CD4-positive, CD25-positive, alpha-beta regulatory T cell (primary cell): Measurements from ENCODE around the gene ZNF148. TPM values are rescaled to one million over a fixed set of nuclear protein-coding genes. Genes with fewer than 3 reads are reported as not detected.
A peak's percentile ranks its signal among the peaks of the same experiment; 100 is the strongest.

ENCODE experiments used
- ATAC-seq, 2 donors: fragments of 150-1000 bp; cut with Tn5 transposase; one replicate each; pipeline ENCODE4 v1.10.0; 2021; ENCODE audit warnings: low read depth in 2 of 2, moderate number of reproducible peaks in 2 of 2, moderate library complexity in 1 of 2
- DNase-seq, 3 donors: peaks; one replicate each; pipeline versions ENCODE4 v3.0.0 to v3.0.0-alpha.2; 2012 to 2022; ENCODE audit warnings: mixed read lengths in 1 of 3
- H3K27ac ChIP-seq: one replicate; pipeline ENCODE4 v1.7.0; 2013; ENCODE audit warnings: mild to moderate bottlenecking, low read length; ENCODE audit not compliant: insufficient read depth, poor library complexity, severe bottlenecking
- H3K27me3 ChIP-seq: one replicate; pipeline ENCODE4 v1.7.0; 2013; ENCODE audit warnings: low read length; ENCODE audit not compliant: control insufficient read depth, insufficient read depth
- H3K36me3 ChIP-seq: one replicate; pipeline ENCODE4 v1.7.0; 2013; ENCODE audit warnings: mild to moderate bottlenecking, low read length, moderate library complexity; ENCODE audit not compliant: control insufficient read depth, insufficient read depth
- H3K4me1 ChIP-seq: 2 replicates; pipeline ENCODE4 v1.7.0; 2013; ENCODE audit warnings: mild to moderate bottlenecking, low read length; ENCODE audit not compliant: insufficient read depth, control insufficient read depth, poor library complexity, severe bottlenecking
- H3K4me3 ChIP-seq: one replicate; pipeline ENCODE4 v1.7.0; 2013; ENCODE audit warnings: low read depth, mild to moderate bottlenecking, low read length, moderate library complexity
- H3K9me3 ChIP-seq, 2 experiments: 1 replicate in 1 of 2; 2 replicates in 1 of 2; pipeline ENCODE4 v1.7.0; 2013; ENCODE audit warnings: low read length in 2 of 2, mild to moderate bottlenecking in 1 of 2, moderate library complexity in 1 of 2; ENCODE audit not compliant: control insufficient read depth in 2 of 2
- H3K27ac Mint-ChIP-seq, 3 donors: one replicate each; pipeline ENCODE4 v1.8.0; 2020 to 2022; ENCODE audit warnings: mild to moderate bottlenecking in 3 of 3, mixed read lengths in 3 of 3, moderate library complexity in 2 of 3
- H3K27me3 Mint-ChIP-seq: one replicate; pipeline ENCODE4 v1.8.0; 2022; ENCODE audit warnings: mild to moderate bottlenecking, mixed read lengths
- H3K36me3 Mint-ChIP-seq: one replicate; pipeline ENCODE4 v1.8.0; 2020; ENCODE audit warnings: mixed read lengths
- H3K4me1 Mint-ChIP-seq, 4 donors: one replicate each; pipeline ENCODE4 v1.8.0; 2020 to 2022; ENCODE audit warnings: mixed read lengths in 4 of 4, mild to moderate bottlenecking in 1 of 4
- H3K4me3 Mint-ChIP-seq, 4 donors: one replicate each; pipeline ENCODE4 v1.8.0; 2020 to 2022; ENCODE audit warnings: mild to moderate bottlenecking in 4 of 4, mixed read lengths in 4 of 4, moderate library complexity in 3 of 4
- H3K9me3 Mint-ChIP-seq, 7 donors: one replicate each; pipeline ENCODE4 v1.8.0; 2020 to 2022; ENCODE audit warnings: mixed read lengths in 7 of 7, mild to moderate bottlenecking in 3 of 7, moderate library complexity in 2 of 7
- polyA plus RNA-seq, 4 donors: library from polyadenylated mRNA; unstranded; fragments of 300-500 nt; fragmentation: Illumina TruSeq; gene quantifications; one replicate each; pipeline ENCODE4 v1.2.3, GENCODE V29; 2021
- total RNA-seq: library from RNA; stranded (reverse); gene quantifications from one replicate; pipeline ENCODE4 v1.2.3, GENCODE V29; 2022

The ZNF148 gene
- total and polyA plus RNA-seq, 5 donors from 2014 or later = 50.6 to 75.0 (median 63.8) TPM

DNA sequence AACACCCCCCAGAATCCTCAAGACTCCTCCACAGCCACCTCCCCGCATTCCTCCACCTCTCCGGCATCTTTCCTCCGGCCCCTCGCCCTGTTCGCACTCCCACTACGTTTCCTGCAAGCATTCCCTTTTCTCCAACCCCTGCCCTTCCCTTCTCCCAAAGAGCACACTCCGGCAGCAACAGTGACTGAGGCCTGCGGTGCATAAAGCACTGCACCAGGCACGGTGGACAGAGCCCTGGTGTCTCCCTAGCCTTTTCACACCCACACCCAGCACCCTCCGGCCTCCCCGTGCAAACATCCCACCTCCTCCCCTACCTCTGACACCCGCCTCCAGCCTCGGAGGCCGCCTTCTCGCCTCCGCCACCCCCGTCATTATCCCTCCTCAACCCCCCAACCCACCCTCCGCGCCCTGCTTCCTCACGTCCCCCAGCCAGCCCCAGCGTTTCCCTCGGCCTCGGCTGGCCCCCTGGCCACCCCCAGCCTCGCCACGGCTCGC, 577 bp downstream of the ZNF148 start:
- peaks cover 12% of the 10 kb centered on the region for H3K36me3 Mint-ChIP-seq

DNA sequence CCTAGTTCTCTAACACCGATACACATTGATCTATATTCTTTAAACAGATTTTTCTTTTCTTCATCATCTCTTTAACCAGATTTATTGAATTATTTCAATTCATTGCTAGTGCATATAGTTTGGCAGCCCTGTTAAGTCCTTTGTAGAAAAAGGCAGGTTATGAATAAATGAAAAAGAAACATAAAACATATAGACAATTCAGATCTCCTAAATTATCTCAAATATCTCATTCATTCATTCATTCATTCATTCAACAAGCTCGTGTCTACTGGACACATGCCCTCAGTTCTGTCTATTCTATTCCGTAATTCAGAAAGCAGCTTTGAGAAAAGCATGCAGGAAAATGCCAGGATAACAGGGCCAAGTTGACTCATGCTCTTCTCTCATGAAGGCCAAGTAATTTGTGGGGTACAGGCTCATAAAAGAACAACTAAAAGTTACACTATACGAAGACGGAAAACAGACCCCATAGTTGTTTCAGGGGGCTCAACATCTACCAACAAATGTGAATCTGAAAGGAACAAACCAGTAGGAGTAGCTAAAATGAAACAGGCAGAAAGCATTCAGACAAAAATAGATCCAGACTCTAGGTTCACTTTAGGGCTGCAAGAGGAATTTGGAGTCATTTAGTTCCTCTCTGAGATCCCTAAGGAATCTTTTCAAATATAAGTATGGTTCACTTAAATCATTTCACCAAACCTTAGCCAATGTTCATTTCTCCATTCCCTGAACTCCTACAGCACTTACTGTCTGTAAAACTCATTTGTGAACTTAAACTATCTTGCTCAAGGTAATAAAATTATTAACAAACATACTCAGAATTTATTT, 7.5 kb downstream of the ZNF148 start:
- H3K36me3 ChIP-seq = no peaks in the 10 kb centered on the region
- Mint-ChIP-seq H3K4me1 (peaks cover 34 to 85% (median 64%) of the 10 kb centered on the region in 4 donors), H3K36me3 (peaks cover 11% of the 10 kb centered on the region), H3K27ac (peak overlapping the region in 2 of 3 donors; percentile 9 to 28), H3K9me3 (peaks cover 0 to 1% (median 0%) of the 10 kb centered on the region in 7 donors), H3K27me3 (no peaks in the 10 kb centered on the region), H3K4me3 (peak overlapping the region in 2 of 4 donors; percentile 29 to 30)
- H3K4me3 ChIP-seq = no peak overlapping the region
- DNase-seq (no peak), ATAC-seq (no peak)
- H3K4me1 ChIP-seq = peaks cover 24% of the 10 kb centered on the region
- no peak overlapping the region for H3K27ac ChIP-seq
- no peaks in the 10 kb centered on the region for H3K27me3 ChIP-seq
- H3K9me3 ChIP-seq = no peaks in the 10 kb centered on the region

More for the DNA sequence above, 577 bp downstream of the ZNF148 start:
- peaks cover 25 to 60% (median 38%) of the 10 kb centered on the region in 4 donors for H3K4me1 Mint-ChIP-seq
- no peaks in the 10 kb centered on the region for H3K9me3 Mint-ChIP-seq
- Histone ChIP-seq H3K36me3 (no peaks in the 10 kb centered on the region), H3K9me3 (no peaks in the 10 kb centered on the region), H3K4me1 (peaks cover 35% of the 10 kb centered on the region), H3K27me3 (no peaks in the 10 kb centered on the region), H3K4me3 (peak overlapping the region; percentile 91), H3K27ac (peak overlapping the region; percentile 90)
- DNase-seq (peak in 1 of 3 donors; percentile 47), ATAC-seq (peak; percentile 6 to 7)
- H3K27me3 Mint-ChIP-seq = no peaks in the 10 kb centered on the region
- peak overlapping the region; percentile 94 to 98 (median 96) for H3K27ac Mint-ChIP-seq
- H3K4me3 Mint-ChIP-seq = peak overlapping the region; percentile 93 to 99 (median 96)

GRCh38 chr3:125366132-125366531, 9.0 kb downstream of the ZNF148 start:
- DNase-seq (no peak), ATAC-seq (no peak)
- H3K9me3 ChIP-seq = no peaks in the 10 kb centered on the region
- Mint-ChIP-seq H3K9me3 (peaks cover 0 to 1% (median 0%) of the 10 kb centered on the region in 7 donors), H3K4me1 (peaks cover 30 to 85% (median 68%) of the 10 kb centered on the region in 4 donors), H3K27me3 (no peaks in the 10 kb centered on the region), H3K4me3 (no peak overlapping the region), H3K36me3 (peaks cover 7% of the 10 kb centered on the region), H3K27ac (peak overlapping the region in 2 of 3 donors; percentile 16 to 45)
- H3K27me3 ChIP-seq = no peaks in the 10 kb centered on the region
- no peak overlapping the region for H3K27ac ChIP-seq
- no peaks in the 10 kb centered on the region for H3K36me3 ChIP-seq
- H3K4me3 ChIP-seq = no peak overlapping the region
- H3K4me1 ChIP-seq = peaks cover 17% of the 10 kb centered on the region

GRCh38 chr3:125359700-125360099, 15.4 kb downstream of the ZNF148 start:
- Mint-ChIP-seq H3K9me3 (peaks cover 0 to 1% (median 0%) of the 10 kb centered on the region in 7 donors), H3K4me1 (peaks cover 16 to 87% (median 70%) of the 10 kb centered on the region in 4 donors), H3K4me3 (peak overlapping the region in 1 of 4 donors; percentile 76), H3K27me3 (no peaks in the 10 kb centered on the region), H3K36me3 (no peaks in the 10 kb centered on the region), H3K27ac (peak overlapping the region in 1 of 3 donors; percentile 2)
- H3K9me3 ChIP-seq = no peaks in the 10 kb centered on the region
- no peak overlapping the region for H3K27ac ChIP-seq
- peaks cover 30% of the 10 kb centered on the region for H3K4me1 ChIP-seq
- no peak for DNase-seq
- no peak for ATAC-seq
- no peak overlapping the region for H3K4me3 ChIP-seq
- H3K27me3 ChIP-seq = no peaks in the 10 kb centered on the region
- no peaks in the 10 kb centered on the region for H3K36me3 ChIP-seq

- H3K4me1 Mint-ChIP-seq = peaks cover 16 to 85% (median 67%) of the 10 kb centered on the region in 4 donors
- H3K4me1 ChIP-seq = peaks cover 30% of the 10 kb centered on the region
Measured at GRCh38 chr3:125358923-125359322, 16.2 kb downstream of the ZNF148 start.

GRCh38 chr3:125357837-125358236, 17.3 kb downstream of the ZNF148 start:
- H3K9me3 Mint-ChIP-seq = peaks cover 0 to under 1% (median 0%) of the 10 kb centered on the region in 7 donors
- Histone ChIP-seq H3K4me1 (peaks cover 35% of the 10 kb centered on the region), H3K4me3 (peak overlapping the region; percentile 67), H3K27ac (peak overlapping the region; percentile 41), H3K36me3 (no peaks in the 10 kb centered on the region), H3K9me3 (no peaks in the 10 kb centered on the region), H3K27me3 (no peaks in the 10 kb centered on the region)
- no peak for DNase-seq
- no peaks in the 10 kb centered on the region for H3K27me3 Mint-ChIP-seq
- ATAC-seq = no peak
- peaks cover 23 to 80% (median 64%) of the 10 kb centered on the region in 4 donors for H3K4me1 Mint-ChIP-seq
- H3K36me3 Mint-ChIP-seq = peaks cover 5% of the 10 kb centered on the region
- H3K27ac Mint-ChIP-seq = peak overlapping the region in 2 of 3 donors; percentile 86 to 91
- peak overlapping the region; percentile 76 to 94 (median 86) for H3K4me3 Mint-ChIP-seq

More at GRCh38 chr3:125358923-125359322, 16.2 kb downstream of the ZNF148 start:
- Mint-ChIP-seq H3K4me3 (peak overlapping the region in 3 of 4 donors; percentile 52 to 76 (median 68)), H3K27me3 (no peaks in the 10 kb centered on the region), H3K9me3 (peaks cover 0 to 1% (median 0%) of the 10 kb centered on the region in 7 donors), H3K36me3 (no peaks in the 10 kb centered on the region), H3K27ac (peak overlapping the region; percentile 32 to 86 (median 38))
- Histone ChIP-seq H3K36me3 (no peaks in the 10 kb centered on the region), H3K27me3 (no peaks in the 10 kb centered on the region), H3K27ac (no peak overlapping the region), H3K9me3 (no peaks in the 10 kb centered on the region), H3K4me3 (no peak overlapping the region)
- ATAC-seq = no peak
- no peak for DNase-seq

DNA sequence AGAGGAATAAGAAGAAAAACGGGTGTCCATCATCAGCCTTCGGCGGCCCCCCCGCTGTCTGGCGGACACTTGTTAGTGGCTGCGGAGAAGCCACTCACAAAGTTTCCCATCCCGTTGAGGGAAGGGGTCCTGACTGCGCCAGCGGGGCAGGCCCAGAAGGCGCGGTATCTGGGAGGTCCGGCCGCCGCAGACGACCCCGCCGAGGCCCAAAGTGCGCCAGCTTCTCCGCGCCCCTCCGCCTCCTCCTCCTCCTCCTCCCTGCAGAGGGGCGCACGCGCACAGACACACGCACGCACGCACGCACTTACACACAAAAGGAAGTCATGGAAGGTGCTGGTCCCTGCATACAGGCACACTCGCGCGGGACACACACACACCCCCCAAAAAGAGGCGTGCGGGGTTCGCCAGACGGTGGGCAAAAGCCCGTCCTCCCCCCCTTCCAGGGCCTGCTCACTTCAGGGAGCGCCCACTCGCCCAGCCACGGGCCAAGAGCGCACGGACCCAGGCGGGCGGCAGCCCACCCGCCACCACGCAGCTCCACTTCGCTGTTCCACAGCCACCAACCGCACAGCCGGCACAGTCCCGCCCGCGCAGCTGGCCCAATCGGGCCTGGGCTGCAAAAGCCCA, 18.0 kb downstream of the ZNF148 start:
- Mint-ChIP-seq H3K27ac (peak overlapping the region; percentile 57 to 91 (median 86)), H3K36me3 (peaks cover 5% of the 10 kb centered on the region), H3K4me1 (peaks cover 30 to 80% (median 63%) of the 10 kb centered on the region in 4 donors), H3K9me3 (peaks cover 0 to 2% (median 0%) of the 10 kb centered on the region in 7 donors), H3K27me3 (no peaks in the 10 kb centered on the region), H3K4me3 (peak overlapping the region; percentile 76 to 94 (median 86))
- no peaks in the 10 kb centered on the region for H3K9me3 ChIP-seq
- H3K4me1 ChIP-seq = peaks cover 35% of the 10 kb centered on the region
- H3K27me3 ChIP-seq = no peaks in the 10 kb centered on the region
- DNase-seq (peak; percentile 36 to 66 (median 56)), ATAC-seq (peak; percentile 92 to 94)
- no peaks in the 10 kb centered on the region for H3K36me3 ChIP-seq
- H3K27ac ChIP-seq = peak overlapping the region; percentile 41
- peak overlapping the region; percentile 67 for H3K4me3 ChIP-seq
